Measurements from ENCODE around the gene FRAS1. TPM values are rescaled to one million over a fixed set of nuclear protein-coding genes. Genes with fewer than 3 reads are reported as not detected.

Gene FRAS1
- total RNA-seq, 4 donors from 2014 or later: 1.0 to 32.5 (median 3.3) TPM

DNA sequence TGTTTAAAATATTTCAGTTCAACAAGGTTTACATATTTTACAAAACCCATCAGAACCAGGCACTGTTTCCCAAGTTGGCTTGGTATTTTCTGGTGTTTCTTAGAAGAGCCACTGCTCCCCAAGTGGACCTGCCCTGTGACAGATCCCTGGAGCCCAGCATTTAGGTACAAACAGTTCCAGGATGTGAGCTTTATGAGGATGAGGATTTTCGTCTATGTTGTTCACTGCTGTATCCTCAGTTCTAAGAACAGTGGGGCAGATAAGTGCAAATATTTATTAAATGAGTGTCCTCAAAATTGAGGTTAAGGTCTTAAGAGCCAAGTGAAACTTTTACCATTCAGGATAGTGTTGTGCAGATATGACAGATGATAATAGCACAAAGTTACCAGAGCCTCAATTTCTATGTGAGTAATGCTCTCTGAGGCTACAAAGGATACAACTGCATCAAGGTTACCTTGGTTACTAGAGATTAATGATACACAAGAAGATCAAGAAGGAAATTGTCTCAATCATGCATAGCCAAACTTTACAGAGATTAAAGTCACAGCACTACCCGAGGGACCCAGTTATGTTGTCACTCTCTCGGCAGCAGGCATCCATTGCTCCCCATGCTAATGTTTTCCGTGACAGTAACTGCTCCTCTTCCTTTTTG is 531.9 kb downstream of the FRAS1 start:
- H3K36me3 ChIP-seq: no peaks in the 10 kb centered on the region
- no peaks in the 10 kb centered on the region for H3K27me3 ChIP-seq
- TF ChIP-seq, protein P1, sequence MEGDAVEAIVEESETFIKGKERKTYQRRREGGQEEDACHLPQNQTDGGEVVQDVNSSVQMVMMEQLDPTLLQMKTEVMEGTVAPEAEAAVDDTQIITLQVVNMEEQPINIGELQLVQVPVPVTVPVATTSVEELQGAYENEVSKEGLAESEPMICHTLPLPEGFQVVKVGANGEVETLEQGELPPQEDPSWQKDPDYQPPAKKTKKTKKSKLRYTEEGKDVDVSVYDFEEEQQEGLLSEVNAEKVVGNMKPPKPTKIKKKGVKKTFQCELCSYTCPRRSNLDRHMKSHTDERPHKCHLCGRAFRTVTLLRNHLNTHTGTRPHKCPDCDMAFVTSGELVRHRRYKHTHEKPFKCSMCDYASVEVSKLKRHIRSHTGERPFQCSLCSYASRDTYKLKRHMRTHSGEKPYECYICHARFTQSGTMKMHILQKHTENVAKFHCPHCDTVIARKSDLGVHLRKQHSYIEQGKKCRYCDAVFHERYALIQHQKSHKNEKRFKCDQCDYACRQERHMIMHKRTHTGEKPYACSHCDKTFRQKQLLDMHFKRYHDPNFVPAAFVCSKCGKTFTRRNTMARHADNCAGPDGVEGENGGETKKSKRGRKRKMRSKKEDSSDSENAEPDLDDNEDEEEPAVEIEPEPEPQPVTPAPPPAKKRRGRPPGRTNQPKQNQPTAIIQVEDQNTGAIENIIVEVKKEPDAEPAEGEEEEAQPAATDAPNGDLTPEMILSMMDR (IDR thresholded peaks at IDR 0.05): no peak
- TF ChIP-seq POLR2A (IDR thresholded peaks at IDR 0.05): no peak
- no peak overlapping the region for H3K27ac ChIP-seq
- no peak for DNase-seq
- no peaks in the 10 kb centered on the region for H3K9me3 ChIP-seq
- no peaks in the 10 kb centered on the region for H3K4me1 ChIP-seq
- H3K4me3 ChIP-seq: no peak overlapping the region
- intact Hi-C loops (cut with DNase I; ENCODE audit: low total_unique reads): no loop called here

DNA sequence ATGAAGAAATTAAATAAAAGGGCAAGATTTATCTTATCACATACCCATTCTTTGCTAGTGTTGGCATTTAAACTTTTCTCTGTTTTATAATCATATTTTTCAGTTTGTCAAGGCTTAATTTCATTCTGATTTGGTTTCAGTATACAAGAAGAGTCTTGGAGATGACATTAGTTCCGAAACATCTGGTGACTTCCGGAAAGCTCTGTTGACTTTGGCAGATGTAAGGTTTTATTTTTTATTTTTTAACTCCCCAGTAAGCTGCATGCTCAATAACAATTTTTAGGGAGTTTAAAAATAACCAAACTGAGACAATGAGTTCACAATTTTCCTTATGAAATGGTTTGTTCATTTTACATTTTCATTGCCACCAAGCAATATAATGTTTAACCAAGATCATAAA is 534.3 kb downstream of the FRAS1 start:
- no peaks in the 10 kb centered on the region for H3K4me1 ChIP-seq
- H3K27ac ChIP-seq: no peak overlapping the region
- H3K36me3 ChIP-seq: no peaks in the 10 kb centered on the region
- H3K9me3 ChIP-seq: no peaks in the 10 kb centered on the region
- TF ChIP-seq POLR2A (IDR thresholded peaks at IDR 0.05): no peak
- TF ChIP-seq, protein P1 (IDR thresholded peaks at IDR 0.05): no peak
- intact Hi-C loops (cut with DNase I; ENCODE audit: low total_unique reads): no loop called here
- no peak overlapping the region for H3K4me3 ChIP-seq
- no peaks in the 10 kb centered on the region for H3K27me3 ChIP-seq
- no peak for DNase-seq

DNA sequence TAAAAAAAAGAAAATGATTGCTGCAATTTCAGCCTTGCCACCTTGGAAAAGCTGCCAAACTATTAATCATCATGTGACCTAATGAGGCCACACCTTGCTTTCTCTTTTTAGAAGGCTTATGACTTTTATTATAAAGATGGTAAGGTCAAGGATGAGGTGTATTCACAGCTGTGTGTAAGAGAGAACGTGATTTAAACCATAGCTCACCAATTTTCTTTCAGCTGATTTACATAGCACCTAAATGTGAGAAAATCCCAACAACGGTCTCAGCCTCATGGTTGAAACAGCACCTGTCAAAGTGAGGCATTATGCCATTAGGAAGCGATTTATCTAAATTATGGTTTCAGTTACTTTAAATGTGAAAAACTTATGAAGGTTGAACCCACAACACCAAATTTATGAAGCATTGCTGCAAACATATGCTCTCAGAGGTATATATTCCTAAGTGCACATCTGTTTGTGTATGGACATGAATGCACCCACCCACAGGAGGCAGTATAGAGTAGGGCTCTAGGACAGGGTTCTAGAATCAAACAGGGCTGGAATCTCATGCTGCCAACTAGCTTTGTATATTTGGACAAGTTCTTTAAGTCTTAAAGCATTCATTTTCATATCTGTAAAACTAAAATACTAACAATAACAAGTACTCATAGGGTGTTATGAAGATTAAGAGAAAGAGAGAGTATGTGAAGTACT is 535.1 kb downstream of the FRAS1 start:
- Histone ChIP-seq H3K4me3 (no peak overlapping the region), H3K27ac (no peak overlapping the region)

More for the DNA sequence above, 535.1 kb downstream of the FRAS1 start:
- Histone ChIP-seq H3K4me1 (no peaks in the 10 kb centered on the region), H3K36me3 (no peaks in the 10 kb centered on the region), H3K9me3 (no peaks in the 10 kb centered on the region), H3K27me3 (no peaks in the 10 kb centered on the region)
- no peak for DNase-seq
- intact Hi-C loops (cut with DNase I; ENCODE audit: low total_unique reads): no loop called here
- no peak for TF ChIP-seq POLR2A (IDR thresholded peaks at IDR 0.05)
- TF ChIP-seq, protein P1 (IDR thresholded peaks at IDR 0.05): no peak

Small RNA genes within 50 kb of the gene (small RNA-seq; reads per million reads assigned to genes)
- gene AC114801.3: not detected

Other genes with a start within 250 kb of the FRAS1 start
- 10 to 100 TPM in 3 of 4 donors, 1 to 10 TPM in 1; 6.7 to 63.2 (median 45.9) TPM for gene CNOT6L, start 238.0 kb upstream of the FRAS1 start, total RNA-seq
- gene MRPL1, start 194.5 kb upstream of the FRAS1 start, total RNA-seq: 10 to 100 TPM; 15.1 to 75.9 (median 34.8) TPM

Data from uterus (tissue), 4 donors.